Left lung (tissue), 10 donors: ENCODE results near the gene WDR36. TPM values are rescaled to one million over a fixed set of nuclear protein-coding genes. Genes with fewer than 3 reads are reported as not detected.
A peak's percentile ranks its signal among the peaks of the same experiment; 100 is the strongest.

Source experiments
- ATAC-seq: fragments of 200-7000 bp; cut with Tn5 transposase; one replicate; pipeline ENCODE4 v1.9.1; 2020; ENCODE audit warnings: moderate library complexity
- DNase-seq, 4 donors: peaks; one replicate each; pipeline ENCODE4 v3.0.0-alpha.2; 2013 to 2020
- H3K27ac ChIP-seq, 2 donors: fragments of 200-600 bp; sonication (generic) in 1 of 2; one replicate each; pipeline versions ENCODE4 v1.5.0 to v1.8.0; 2020 to 2021
- H3K27me3 ChIP-seq, 2 donors: fragments of 200-600 bp; sonication (generic) in 1 of 2; one replicate each; pipeline versions ENCODE4 v1.5.0 to v1.8.0; 2020 to 2021
- H3K36me3 ChIP-seq, 2 donors: fragments of 200-600 bp; sonication (generic) in 1 of 2; one replicate each; pipeline versions ENCODE4 v1.5.0 to v1.8.0; 2020 to 2021
- H3K4me1 ChIP-seq, 2 donors: fragments of 200-600 bp; one replicate each; pipeline ENCODE4 v1.8.0; 2021
- H3K4me3 ChIP-seq, 2 donors: fragments of 200-600 bp; sonication (generic) in 1 of 2; one replicate each; pipeline versions ENCODE4 v1.5.0 to v1.8.0; 2020 to 2021; ENCODE audit warnings: mild to moderate bottlenecking in 1 of 2
- H3K9me3 ChIP-seq, 2 donors: fragments of 200-600 bp; sonication (generic) in 1 of 2; one replicate each; pipeline versions ENCODE4 v1.5.0 to v1.8.0; 2020 to 2021
- intact Hi-C, 2 donors: fragments of 100-400 bp; cut with DNase I; formaldehyde crosslinking; loops; one replicate each; pipeline versions ENCODE4 v1.11.2 to v1.14.2; 2022
- polyA plus RNA-seq, 6 donors: library from polyadenylated mRNA; unstranded; fragments of 120-200 nt; gene quantifications; one replicate each; pipeline ENCODE4 v1.2.1, GENCODE V29; 2013; ENCODE audit not compliant: insufficient read length in 6 of 6
- total RNA-seq, 2 donors: library from RNA; stranded (reverse); fragmentation: NEBNext Ultra II Directional; extraction: Animal tissue kit (Norgen Biotek cat#: 25700); gene quantifications; one replicate each; pipeline ENCODE4 v1.2.1, GENCODE V29; 2021
- TF ChIP-seq, protein P1 (sequence below), 2 donors: fragments of 200-600 bp; sonication (generic) in 1 of 2; IDR thresholded peaks; one replicate each; pipeline versions ENCODE4 v1.5.0 to v1.8.0; 2021; ENCODE audit warnings: antibody characterized with exemption in 2 of 2
- donor health status: DM: no; HTN: yes; CAD: no.
- donor health status: DM: no; HTN: no; CAD: no.

WDR36 gene
- total and polyA plus RNA-seq, 8 donors, result 23.1 to 37.9 (median 33.2) TPM

GRCh38 chr5:111061618-111062017 lies 30.5 kb upstream of the WDR36 start:
- peaks cover 0 to 4% of the 10 kb centered on the region in 2 donors for H3K27me3 ChIP-seq
- DNase-seq (no peak), ATAC-seq (no peak)
- H3K9me3 ChIP-seq, result peaks cover 0 to 2% of the 10 kb centered on the region in 2 donors
- no peak overlapping the region for H3K4me3 ChIP-seq
- H3K4me1 ChIP-seq, result no peaks in the 10 kb centered on the region
- no peaks in the 10 kb centered on the region for H3K36me3 ChIP-seq
- H3K27ac ChIP-seq, result no peak overlapping the region
- intact Hi-C loops, result no loop called here
- TF ChIP-seq, protein P1, sequence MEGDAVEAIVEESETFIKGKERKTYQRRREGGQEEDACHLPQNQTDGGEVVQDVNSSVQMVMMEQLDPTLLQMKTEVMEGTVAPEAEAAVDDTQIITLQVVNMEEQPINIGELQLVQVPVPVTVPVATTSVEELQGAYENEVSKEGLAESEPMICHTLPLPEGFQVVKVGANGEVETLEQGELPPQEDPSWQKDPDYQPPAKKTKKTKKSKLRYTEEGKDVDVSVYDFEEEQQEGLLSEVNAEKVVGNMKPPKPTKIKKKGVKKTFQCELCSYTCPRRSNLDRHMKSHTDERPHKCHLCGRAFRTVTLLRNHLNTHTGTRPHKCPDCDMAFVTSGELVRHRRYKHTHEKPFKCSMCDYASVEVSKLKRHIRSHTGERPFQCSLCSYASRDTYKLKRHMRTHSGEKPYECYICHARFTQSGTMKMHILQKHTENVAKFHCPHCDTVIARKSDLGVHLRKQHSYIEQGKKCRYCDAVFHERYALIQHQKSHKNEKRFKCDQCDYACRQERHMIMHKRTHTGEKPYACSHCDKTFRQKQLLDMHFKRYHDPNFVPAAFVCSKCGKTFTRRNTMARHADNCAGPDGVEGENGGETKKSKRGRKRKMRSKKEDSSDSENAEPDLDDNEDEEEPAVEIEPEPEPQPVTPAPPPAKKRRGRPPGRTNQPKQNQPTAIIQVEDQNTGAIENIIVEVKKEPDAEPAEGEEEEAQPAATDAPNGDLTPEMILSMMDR (IDR thresholded peaks at IDR 0.05), result no peak

GRCh38 chr5:111063709-111064322 lies 28.3 kb upstream of the WDR36 start:
- H3K4me3 ChIP-seq, result no peak overlapping the region

DNA sequence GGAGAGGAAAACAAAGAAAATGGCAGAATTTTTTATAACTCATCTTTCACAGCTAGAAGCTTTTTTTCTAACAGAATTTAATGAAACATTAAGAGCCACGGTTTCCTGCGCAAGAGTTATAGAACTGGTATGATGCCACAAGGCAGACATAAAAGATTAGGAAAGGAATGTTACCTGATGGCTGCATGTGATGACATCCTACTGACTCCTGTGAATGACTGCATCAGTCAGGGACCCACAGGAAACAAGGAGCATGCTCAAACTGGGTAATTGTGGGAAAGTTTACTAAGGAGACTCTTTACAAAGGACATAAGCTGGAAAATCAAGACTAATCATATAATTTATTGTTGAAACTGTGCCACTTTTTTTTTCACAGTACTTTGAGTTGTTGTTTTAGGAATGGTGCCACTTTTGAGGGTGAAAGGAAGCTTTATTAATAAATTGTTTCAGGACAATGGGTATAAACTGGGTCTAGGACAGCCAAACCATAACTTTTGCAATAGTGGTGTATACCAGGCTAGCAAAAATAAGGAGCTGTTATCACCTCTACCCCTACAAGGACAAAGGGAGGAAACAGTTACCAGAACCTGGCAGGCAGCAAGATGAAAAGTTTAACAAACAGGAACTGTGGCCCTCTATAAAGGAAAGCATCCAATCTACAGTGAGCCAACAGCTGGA lies 25.7 kb upstream of the WDR36 start:
- H3K4me1 ChIP-seq, result peaks cover 0 to 9% of the 10 kb centered on the region in 2 donors
- H3K4me3 ChIP-seq, result no peak overlapping the region
- H3K9me3 ChIP-seq, result no peaks in the 10 kb centered on the region
- DNase-seq, result no peak
- intact Hi-C loops, result no loop called here
- TF ChIP-seq, protein P1 (IDR thresholded peaks at IDR 0.05), result no peak
- H3K27ac ChIP-seq, result no peak overlapping the region
- no peak for ATAC-seq
- H3K36me3 ChIP-seq, result no peaks in the 10 kb centered on the region
- peaks cover 22 to 48% of the 10 kb centered on the region in 2 donors for H3K27me3 ChIP-seq

More at GRCh38 chr5:111063709-111064322, 28.3 kb upstream of the WDR36 start:
- intact Hi-C loops, result no loop called here
- ATAC-seq (peak; percentile 64), DNase-seq (no peak)
- TF ChIP-seq, protein P1 (IDR thresholded peaks at IDR 0.05), result peak in 1 of 2 donors; percentile 14
- H3K36me3 ChIP-seq, result no peaks in the 10 kb centered on the region
- peaks cover 0 to 2% of the 10 kb centered on the region in 2 donors for H3K9me3 ChIP-seq
- H3K4me1 ChIP-seq, result no peaks in the 10 kb centered on the region
- H3K27me3 ChIP-seq, result peaks cover 8 to 22% of the 10 kb centered on the region in 2 donors
- no peak overlapping the region for H3K27ac ChIP-seq

- peaks cover 22 to 66% of the 10 kb centered on the region in 2 donors for H3K27me3 ChIP-seq
- H3K27ac ChIP-seq, result no peak overlapping the region
- ATAC-seq (no peak), DNase-seq (no peak)
- H3K9me3 ChIP-seq, result no peaks in the 10 kb centered on the region
- TF ChIP-seq, protein P1 (IDR thresholded peaks at IDR 0.05), result no peak
- no peaks in the 10 kb centered on the region for H3K36me3 ChIP-seq
- H3K4me3 ChIP-seq, result no peak overlapping the region
- intact Hi-C loops, result no loop called here
- H3K4me1 ChIP-seq, result peaks cover 0 to 11% of the 10 kb centered on the region in 2 donors
These were observed 23.9 kb upstream of the WDR36 start for GRCh38 chr5:111068213-111068612.

DNA sequence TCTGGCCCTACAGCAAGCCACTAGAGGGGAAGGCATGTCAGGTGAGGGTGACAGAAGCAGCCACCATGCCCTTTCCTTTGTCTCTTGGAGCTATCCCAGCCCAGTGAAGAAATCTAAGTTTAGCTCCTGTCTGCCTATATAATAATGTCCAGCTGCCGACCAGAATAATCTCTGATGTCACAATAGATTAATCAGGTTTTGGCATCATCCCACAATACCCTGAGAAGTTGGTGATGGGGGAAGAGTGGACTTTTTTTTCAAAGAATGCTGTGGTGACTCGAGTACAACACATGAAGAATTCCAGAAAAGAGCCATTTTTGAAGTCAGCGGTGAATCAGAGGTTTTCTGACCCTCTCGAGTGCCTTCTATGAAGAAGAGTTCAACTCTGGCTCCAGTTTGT lies 22.3 kb upstream of the WDR36 start:
- TF ChIP-seq, protein P1 (IDR thresholded peaks at IDR 0.05), result no peak
- intact Hi-C loops, result no loop called here
- no peak for DNase-seq
- H3K27me3 ChIP-seq, result peaks cover 22 to 76% of the 10 kb centered on the region in 2 donors
- no peaks in the 10 kb centered on the region for H3K36me3 ChIP-seq
- peaks cover 0 to 21% of the 10 kb centered on the region in 2 donors for H3K4me1 ChIP-seq
- H3K27ac ChIP-seq, result no peak overlapping the region
- H3K9me3 ChIP-seq, result no peaks in the 10 kb centered on the region
- H3K4me3 ChIP-seq, result no peak overlapping the region
- no peak for ATAC-seq
